Ishikawa (cell line): ENCODE measurements around the gene SLC39A13.

Source experiments
- CEBPB ChIP-seq: IDR thresholded peaks from 2 replicates; pipeline ENCODE4 v1.6.1; 2012
- EGR1 ChIP-seq: IDR thresholded peaks from 2 replicates; pipeline ENCODE4 v1.6.1; 2012
- FOXM1 ChIP-seq: IDR thresholded peaks from 2 replicates; pipeline ENCODE4 v1.6.1; 2012; ENCODE audit warnings: low read depth, borderline replicate concordance
- MAX ChIP-seq: IDR thresholded peaks from 2 replicates; pipeline ENCODE4 v1.6.1; 2012
- NFIC ChIP-seq: IDR thresholded peaks from 2 replicates; pipeline ENCODE4 v1.6.1; 2012
- RAD21 ChIP-seq: IDR thresholded peaks from 2 replicates; pipeline ENCODE4 v1.6.1; 2012; ENCODE audit warnings: low read depth
- TAF1 ChIP-seq: IDR thresholded peaks from 2 replicates; pipeline ENCODE4 v1.6.1; 2012; ENCODE audit warnings: low read depth, mild to moderate bottlenecking
- USF1 ChIP-seq: IDR thresholded peaks from 2 replicates; pipeline ENCODE4 v1.6.1; 2012
- YY1 ChIP-seq: IDR thresholded peaks from 2 replicates; pipeline ENCODE4 v1.6.1; 2012; ENCODE audit warnings: low read depth
- TF ChIP-seq, protein P1 (sequence below): IDR thresholded peaks from 2 replicates; pipeline ENCODE4 v1.6.1; 2012; ENCODE audit warnings: low read depth, mild to moderate bottlenecking

GRCh38 chr11:47438721-47439120 is 30.3 kb downstream of the SLC39A13 start:
- TF ChIP-seq NFIC (no peak), RAD21 (no peak), CEBPB (no peak), MAX (no peak), EGR1 (no peak), YY1 (no peak), FOXM1 (no peak), TAF1 (no peak), USF1 (no peak)
- TF ChIP-seq, protein P1, sequence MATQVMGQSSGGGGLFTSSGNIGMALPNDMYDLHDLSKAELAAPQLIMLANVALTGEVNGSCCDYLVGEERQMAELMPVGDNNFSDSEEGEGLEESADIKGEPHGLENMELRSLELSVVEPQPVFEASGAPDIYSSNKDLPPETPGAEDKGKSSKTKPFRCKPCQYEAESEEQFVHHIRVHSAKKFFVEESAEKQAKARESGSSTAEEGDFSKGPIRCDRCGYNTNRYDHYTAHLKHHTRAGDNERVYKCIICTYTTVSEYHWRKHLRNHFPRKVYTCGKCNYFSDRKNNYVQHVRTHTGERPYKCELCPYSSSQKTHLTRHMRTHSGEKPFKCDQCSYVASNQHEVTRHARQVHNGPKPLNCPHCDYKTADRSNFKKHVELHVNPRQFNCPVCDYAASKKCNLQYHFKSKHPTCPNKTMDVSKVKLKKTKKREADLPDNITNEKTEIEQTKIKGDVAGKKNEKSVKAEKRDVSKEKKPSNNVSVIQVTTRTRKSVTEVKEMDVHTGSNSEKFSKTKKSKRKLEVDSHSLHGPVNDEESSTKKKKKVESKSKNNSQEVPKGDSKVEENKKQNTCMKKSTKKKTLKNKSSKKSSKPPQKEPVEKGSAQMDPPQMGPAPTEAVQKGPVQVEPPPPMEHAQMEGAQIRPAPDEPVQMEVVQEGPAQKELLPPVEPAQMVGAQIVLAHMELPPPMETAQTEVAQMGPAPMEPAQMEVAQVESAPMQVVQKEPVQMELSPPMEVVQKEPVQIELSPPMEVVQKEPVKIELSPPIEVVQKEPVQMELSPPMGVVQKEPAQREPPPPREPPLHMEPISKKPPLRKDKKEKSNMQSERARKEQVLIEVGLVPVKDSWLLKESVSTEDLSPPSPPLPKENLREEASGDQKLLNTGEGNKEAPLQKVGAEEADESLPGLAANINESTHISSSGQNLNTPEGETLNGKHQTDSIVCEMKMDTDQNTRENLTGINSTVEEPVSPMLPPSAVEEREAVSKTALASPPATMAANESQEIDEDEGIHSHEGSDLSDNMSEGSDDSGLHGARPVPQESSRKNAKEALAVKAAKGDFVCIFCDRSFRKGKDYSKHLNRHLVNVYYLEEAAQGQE = no peak
